HG03457 (cell line): ENCODE results near the gene C3orf18.

Experiments
- ATAC-seq: cut with Tn5 transposase; IDR thresholded peaks from one replicate; pipeline ENCODE4 v1.9.1; 2021; ENCODE audit warnings: moderate number of reproducible peaks; ENCODE audit not compliant: unreplicated experiment

Gene C3orf18

GRCh38 chr3:50567386-50568167, at the start of gene C3orf18:
C3orf18 (minus strand) TSS chr3:50567747; CDS start chr3:50565699, 2,048 bp downstream.
- peak; percentile 69 for ATAC-seq

DNA sequence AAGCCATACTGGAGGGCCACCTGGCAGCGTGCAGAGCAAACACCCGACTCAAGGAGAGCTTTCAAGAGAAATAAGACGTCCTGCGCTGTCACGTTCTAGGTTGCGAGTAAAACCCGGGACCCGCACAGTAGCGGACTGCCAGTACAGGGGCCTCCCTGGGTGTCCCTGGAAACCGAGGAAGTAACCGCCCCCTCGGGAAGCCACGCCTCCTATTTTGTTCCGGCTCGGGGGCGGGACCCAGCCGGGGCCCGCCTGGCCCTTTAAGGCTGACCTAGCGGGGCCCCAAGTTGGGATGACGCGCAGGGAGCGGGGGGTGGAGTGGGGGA, 49.2 kb upstream of the C3orf18 start:
- ATAC-seq: peak; percentile 44

GRCh38 chr3:50616003-50616769, 48.6 kb upstream of the C3orf18 start:
- no peak for ATAC-seq

GRCh38 chr3:50615190-50615589, 47.6 kb upstream of the C3orf18 start:
- no peak for ATAC-seq

DNA sequence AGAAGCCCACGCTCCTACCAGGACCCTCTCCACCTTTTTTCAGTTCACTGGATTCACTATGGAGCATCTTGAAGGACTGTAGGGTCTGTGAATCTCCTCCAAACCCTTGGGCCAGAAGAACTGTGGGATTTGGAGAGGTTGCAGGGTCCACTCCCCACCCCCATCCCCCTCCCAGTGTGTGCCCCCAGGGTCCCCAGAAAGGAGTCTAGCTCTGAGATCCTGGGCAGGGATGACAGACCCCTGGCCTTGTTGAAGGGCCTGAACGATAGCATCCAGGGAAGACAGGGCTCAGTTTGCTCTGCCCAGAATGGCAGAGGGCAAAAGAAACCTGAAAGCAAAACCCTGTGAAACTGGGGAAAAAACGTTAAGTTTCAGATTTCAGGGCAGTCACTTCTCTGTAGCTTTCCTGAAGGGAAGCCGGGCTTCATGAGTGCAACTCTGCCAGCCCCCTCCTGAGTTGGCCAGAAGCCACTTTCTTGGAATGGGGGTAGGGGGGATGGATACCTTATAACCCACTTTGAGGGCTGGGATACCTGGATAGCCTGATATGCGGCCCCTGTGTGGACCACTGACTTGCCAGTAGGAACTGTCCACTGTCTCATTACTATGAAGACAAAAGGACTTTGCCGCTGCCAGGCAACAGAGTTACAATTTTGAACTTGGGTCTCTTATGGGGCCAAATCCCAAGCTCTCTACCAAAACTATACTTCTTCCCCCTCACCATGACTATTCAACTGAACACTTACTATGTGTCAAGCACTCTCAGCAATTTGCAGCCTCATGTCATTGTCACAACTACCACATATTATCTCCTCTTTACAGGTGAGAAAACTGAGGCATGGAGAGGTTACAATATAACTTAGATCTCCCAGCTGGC, 45.7 kb upstream of the C3orf18 start:
- no peak for ATAC-seq

DNA sequence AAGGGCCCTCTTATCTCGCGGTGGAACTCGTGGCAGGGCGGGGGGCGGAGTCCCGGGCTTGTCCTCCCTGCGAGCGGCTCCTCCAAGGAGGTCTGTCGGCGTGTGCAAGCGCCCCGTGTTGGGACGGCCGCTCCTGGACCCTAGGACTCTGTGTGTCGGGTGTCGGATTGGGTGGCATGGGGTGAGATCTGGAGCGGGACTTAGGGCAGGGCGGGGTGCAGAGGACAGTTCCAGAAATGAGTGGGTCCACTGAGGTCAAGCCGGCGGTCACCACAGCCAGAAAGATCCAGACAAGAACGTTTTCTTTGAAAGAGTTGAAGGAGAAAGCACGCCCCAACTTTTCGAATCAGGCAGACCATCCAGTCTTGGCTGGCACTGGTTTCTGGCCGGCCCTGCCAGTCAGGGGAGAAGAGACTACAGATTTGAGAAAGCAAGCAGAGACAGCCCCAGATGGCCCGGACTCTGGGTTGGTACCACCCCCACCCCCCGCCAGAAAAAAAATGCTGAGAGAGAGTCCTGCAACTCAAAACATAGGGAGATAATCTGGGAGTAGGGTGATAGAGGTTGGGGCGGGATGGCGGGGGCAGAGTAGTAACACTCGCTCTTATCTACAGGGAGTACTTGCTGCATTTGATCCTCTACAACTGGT, 44.8 kb upstream of the C3orf18 start:
- no peak for ATAC-seq

DNA sequence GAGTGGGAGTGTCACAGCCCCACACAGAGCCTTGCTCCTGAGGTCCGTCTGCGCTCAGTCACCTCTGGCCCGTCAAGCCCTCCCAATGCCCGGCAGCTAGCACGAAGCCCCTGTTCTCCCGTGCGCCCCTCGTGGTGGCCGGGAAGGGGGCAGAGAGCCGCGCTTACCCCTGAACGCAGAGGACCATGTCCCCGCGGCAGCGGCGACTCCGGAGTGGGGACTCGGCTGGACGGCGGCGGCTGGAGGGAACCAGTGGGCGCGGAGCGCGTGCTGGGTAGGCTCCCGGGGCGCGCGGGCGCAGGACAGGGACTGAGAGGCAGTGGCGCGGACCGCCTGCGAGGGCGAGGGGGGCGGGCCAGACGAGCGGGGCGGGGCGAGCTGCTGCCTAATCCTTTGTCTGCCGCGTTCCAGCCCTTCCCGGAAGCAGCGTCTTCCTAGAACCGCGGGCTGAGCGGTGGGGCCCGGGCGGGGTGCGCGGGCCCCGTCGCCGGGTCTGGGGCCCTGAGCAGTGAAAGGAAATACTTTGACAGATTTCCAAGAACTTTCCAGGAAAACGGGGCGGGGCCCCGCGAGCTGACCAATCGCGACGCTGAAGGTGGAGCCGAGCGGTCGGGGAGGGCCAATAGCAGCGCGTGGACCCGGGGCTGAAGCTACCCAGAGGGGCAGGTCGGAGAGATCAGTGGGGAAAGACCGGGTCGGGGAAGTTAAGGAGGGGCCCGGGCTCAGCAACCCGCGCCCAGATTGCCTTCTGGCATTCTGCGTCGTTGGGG, 44.1 kb upstream of the C3orf18 start, which contains the start of gene CISH:
Gene CISH (minus strand): TSS at position 311 of the 770 bp plus-strand sequence. CDS start 124 bp downstream, at position 187.
- ATAC-seq: peak; percentile 61

DNA sequence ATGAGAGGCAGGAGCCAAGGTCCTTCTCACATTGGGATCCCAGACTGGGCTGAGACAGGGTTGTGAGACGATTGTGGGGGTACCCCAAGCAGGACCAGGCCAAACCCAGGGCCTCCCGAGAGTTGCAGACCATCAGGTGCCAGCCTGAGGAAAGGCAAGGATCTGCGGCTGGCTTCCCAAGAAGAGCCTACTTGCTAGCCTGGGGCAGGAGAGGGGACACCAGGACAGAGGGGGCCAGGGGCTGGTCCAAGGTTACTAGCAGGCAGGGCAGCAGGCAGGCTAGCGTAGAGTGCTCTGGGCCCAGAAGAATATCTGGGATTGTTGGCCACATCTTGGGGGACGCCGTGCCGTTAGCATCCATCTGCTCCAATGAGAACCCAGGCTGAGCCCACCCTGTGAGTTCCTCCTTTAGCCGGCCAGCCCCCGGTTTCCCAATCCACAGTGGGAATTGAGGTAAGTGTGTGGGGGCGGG, 43.5 kb upstream of the C3orf18 start:
- ATAC-seq: no peak

GRCh38 chr3:50610181-50610971, 42.8 kb upstream of the C3orf18 start:
- no peak for ATAC-seq

- ATAC-seq: no peak
Measured at GRCh38 chr3:50609763-50610085, 42.2 kb upstream of the C3orf18 start.

- no peak for ATAC-seq
Measured at GRCh38 chr3:50609071-50609762, 41.7 kb upstream of the C3orf18 start.

- no peak for ATAC-seq
Measured at GRCh38 chr3:50608278-50608677, 40.7 kb upstream of the C3orf18 start.

- no peak for ATAC-seq
Measured at GRCh38 chr3:50607271-50608091, 39.9 kb upstream of the C3orf18 start.

GRCh38 chr3:50606596-50606995, 39.0 kb upstream of the C3orf18 start:
- ATAC-seq: no peak

DNA sequence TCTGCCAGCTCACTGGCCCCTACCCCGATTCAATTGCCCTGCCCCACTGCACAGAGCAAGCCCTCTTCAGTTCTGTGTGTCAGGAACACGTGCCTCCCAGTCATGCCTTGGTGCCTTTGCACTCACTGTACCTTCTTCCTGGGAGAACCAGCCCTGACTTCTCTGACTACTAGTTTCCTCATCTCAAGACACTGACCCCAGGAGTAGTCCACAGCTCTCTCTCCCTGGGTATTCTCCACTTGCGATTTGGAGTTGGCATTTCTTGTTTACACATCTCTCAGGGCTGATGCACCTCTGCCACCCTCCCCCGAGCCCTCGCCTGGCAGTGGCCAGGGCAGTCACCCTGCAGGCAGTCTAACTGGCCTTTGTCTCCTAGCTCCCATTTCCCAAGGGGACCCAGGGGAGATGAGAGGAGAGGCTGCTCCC, 38.4 kb upstream of the C3orf18 start:
- no peak for ATAC-seq

- no peak for ATAC-seq
Measured at GRCh38 chr3:50604628-50605588, 37.4 kb upstream of the C3orf18 start.
